HepG2 (cell line): ENCODE results near the gene RBP7. TPM values are rescaled to one million over a fixed set of nuclear protein-coding genes. Genes with fewer than 3 reads are reported as not detected.

Experiments
- ATAC-seq: fragments of 200-7000 bp; cut with Tn5 transposase; 3 replicates; pipeline ENCODE4 v1.9.1; 2020; ENCODE audit warnings: mild to moderate bottlenecking, moderate library complexity
- BruUV-seq: library from RNA; stranded (reverse); fragments of 400-500 nt; replicated peaks from 2 replicates; lab custom pipeline; 2021; lab: Mats Ljungman, UMichigan
- CTCF ChIA-PET: fragments of 300-600 bp; formaldehyde crosslinking; extraction: SDS; loops from one replicate; lab custom pipeline; 2021; ENCODE audit warnings: low total read pairs, inconsistent platforms, low intra/inter-chr PET ratio; lab: Yijun Ruan, JAX
- POLR2A ChIA-PET: fragments of 350-600 bp; sonication (Branson Sonifier 250); formaldehyde crosslinking; loops from one replicate; lab custom pipeline; 2020; ENCODE audit warnings: antibody characterized with exemption, inconsistent platforms; lab: Yijun Ruan, JAX
- DNase-seq: peaks from one replicate; pipeline ENCODE4 v3.0.0-alpha.2; 2015; ENCODE audit warnings: low spot score
- FAIRE-seq: peaks from 3 replicates; lab custom pipeline; 2011; peaks lifted over from hg19 to GRCh38; lab: Jason Lieb, UNC
- H2AFZ ChIP-seq: one replicate; pipeline ENCODE4 v1.6.1; 2011; ENCODE audit warnings: low read length, inconsistent platforms
- H3K27ac ChIP-seq: fragments of 300-600 bp; 3 replicates; pipeline ENCODE4 v1.8.0; 2011; ENCODE audit warnings: mixed run types, mild to moderate bottlenecking, mixed read lengths, low read length, inconsistent platforms; ENCODE audit not compliant: insufficient read depth; ENCODE audit errors: extremely low read length
- H3K27me3 ChIP-seq, 2 experiments: fragments of 200-600 bp in 1 of 2; 2 replicates in 1 of 2; 3 replicates in 1 of 2; pipeline versions ENCODE4 v1.6.0 to v1.8.0; 2011; ENCODE audit warnings: low read length in 2 of 2, mild to moderate bottlenecking in 2 of 2, moderate library complexity in 2 of 2, inconsistent platforms in 1 of 2; ENCODE audit not compliant: insufficient read depth in 2 of 2, control insufficient read depth in 1 of 2
- H3K36me3 ChIP-seq, 2 experiments: fragments of 200-600 bp in 1 of 2; replicated peaks in 1 of 2; 2 replicates in 1 of 2; 3 replicates in 1 of 2; pipeline versions ENCODE4 v1.5.1 to v1.8.0; 2011; ENCODE audit warnings: low read length in 2 of 2, inconsistent platforms in 1 of 2; ENCODE audit not compliant: insufficient read depth in 2 of 2, control insufficient read depth in 1 of 2
- H3K4me1 ChIP-seq: 2 replicates; pipeline ENCODE4 v1.5.1; 2012; ENCODE audit warnings: low read length, inconsistent platforms; ENCODE audit not compliant: insufficient read depth
- H3K4me2 ChIP-seq: 2 replicates; pipeline ENCODE4 v1.6.0; 2011; ENCODE audit warnings: low read depth, low read length, inconsistent platforms
- H3K4me3 ChIP-seq, 3 experiments: fragments of 200-600 bp in 1 of 3; sonication (generic), shearing (Covaris generic) in 1 of 3; replicated peaks in 1 of 3; 2 replicates each; pipeline ENCODE4 v1.5.1; 2011 to 2016; ENCODE audit warnings: low read length in 3 of 3, inconsistent platforms in 2 of 3, low read depth in 2 of 3, mild to moderate bottlenecking in 2 of 3, control low read depth in 1 of 3, mixed read lengths in 1 of 3; ENCODE audit not compliant: insufficient read depth in 1 of 3
- H3K79me2 ChIP-seq: one replicate; pipeline ENCODE4 v1.6.1; 2011; ENCODE audit warnings: low read length, inconsistent platforms; ENCODE audit not compliant: insufficient read depth
- H3K9ac ChIP-seq: 2 replicates; pipeline ENCODE4 v1.6.0; 2011; ENCODE audit warnings: mild to moderate bottlenecking, low read depth, low read length, inconsistent platforms; ENCODE audit not compliant: insufficient read depth
- H3K9me3 ChIP-seq: 2 replicates; pipeline ENCODE4 v1.5.1; 2012; ENCODE audit warnings: mild to moderate bottlenecking, low read length
- H4K20me1 ChIP-seq: 2 replicates; pipeline ENCODE4 v1.6.0; 2011; ENCODE audit warnings: inconsistent platforms, mild to moderate bottlenecking, low read length, moderate library complexity; ENCODE audit not compliant: insufficient read depth
- ARID4A ChIP-seq: sonication (generic); formaldehyde crosslinking; IDR thresholded peaks from 2 replicates; pipeline ENCODE4 v1.5.0; 2020; ENCODE audit warnings: mild to moderate bottlenecking, missing genetic modification reagents, borderline replicate concordance
- IKZF4 ChIP-seq: sonication (generic); formaldehyde crosslinking; IDR thresholded peaks from 2 replicates; pipeline ENCODE4 v1.5.1; 2020; ENCODE audit warnings: borderline replicate concordance, mild to moderate bottlenecking, low read depth, missing genetic modification reagents; ENCODE audit errors: not compliant biosample characterization
- LRRFIP1 ChIP-seq: sonication (generic); formaldehyde crosslinking; conservative IDR thresholded peaks from 2 replicates; pipeline ENCODE4 v1.4.0; 2020; ENCODE audit warnings: missing genetic modification reagents
- POGZ ChIP-seq: sonication (generic); formaldehyde crosslinking; IDR thresholded peaks from 2 replicates; pipeline ENCODE4 v1.4.0; 2020; ENCODE audit warnings: mild to moderate bottlenecking, missing genetic modification reagents
- SP140L ChIP-seq: sonication (generic); formaldehyde crosslinking; IDR thresholded peaks from 2 replicates; pipeline ENCODE4 v1.4.0; 2020; ENCODE audit warnings: missing genetic modification reagents, borderline replicate concordance
- ZFP1 ChIP-seq: IDR thresholded peaks from 2 replicates; pipeline ENCODE4 v1.6.1; 2016
- ZMYM3 ChIP-seq: sonication (generic); formaldehyde crosslinking; IDR thresholded peaks from 2 replicates; pipeline ENCODE4 v1.5.1; 2020; ENCODE audit warnings: mild to moderate bottlenecking, missing genetic modification reagents
- ZNF136 ChIP-seq: sonication (generic); formaldehyde crosslinking; IDR thresholded peaks from 2 replicates; pipeline ENCODE4 v1.8.1; 2022; ENCODE audit warnings: low read depth, mild to moderate bottlenecking, moderate library complexity, missing genetic modification reagents
- ZNF333 ChIP-seq: sonication (generic); formaldehyde crosslinking; IDR thresholded peaks from 2 replicates; pipeline ENCODE4 v1.4.0; 2020; ENCODE audit warnings: mild to moderate bottlenecking, missing genetic modification reagents, borderline replicate concordance
- ZSCAN21 ChIP-seq: sonication (generic); formaldehyde crosslinking; IDR thresholded peaks from 2 replicates; pipeline ENCODE4 v1.8.0; 2022; ENCODE audit warnings: mild to moderate bottlenecking, missing genetic modification reagents, moderate library complexity, borderline replicate concordance
- WGBS: methylation state at CpG from one replicate; pipeline ENCODE4 v1.1.6; 2017; ENCODE audit warnings: low lambda C conversion rate; 5-methylcytosine and 5-hydroxymethylcytosine counted together
- in situ Hi-C: cut with HindIII; loops from 2 replicates; pipeline ENCODE4 v1.10.0; 2017; ENCODE audit warnings: low pct_unique_long_range_greater_than_20kb; ENCODE audit not compliant: extremely low pct_ligation_motif_present
- intact Hi-C: fragments of 100-400 bp; cut with micrococcal nuclease; formaldehyde crosslinking; loops from one replicate; pipeline ENCODE4 v1.10.0; 2022; ENCODE audit not compliant: unreplicated experiment
- polyA plus RNA-seq, 8 experiments: library from polyadenylated mRNA; depleted of rRNA in 3 of 8; stranded (reverse) in 7 of 8; unstranded in 1 of 8; fragments of >200 nt; fragmentation: Illumina TruSeq in 4 of 8; extraction: Trizol in 4 of 8; gene quantifications; 2 replicates each; pipeline versions ENCODE4 v1.2.1 to v1.2.3, GENCODE V29; 2011 to 2016; ENCODE audit warnings: low read depth in 4 of 8, missing spikeins in 1 of 8, mixed read lengths in 1 of 8; ENCODE audit not compliant: insufficient read depth in 1 of 8
- total RNA-seq, 5 experiments: library from RNA; depleted of rRNA; stranded (reverse); fragments of >200 nt; fragmentation: Illumina TruSeq; extraction: Trizol; gene quantifications; 2 replicates each; pipeline ENCODE4 v1.2.3, GENCODE V29; 2016; ENCODE audit warnings: low read depth in 1 of 5

Gene RBP7
- total and polyA plus RNA-seq, 2 of the 13 experiments (the other 11 are each of a cell fraction or from before 2014, with no cell fraction given) = 1.6 to 2.0 TPM

GRCh38 chr1:10042746-10043145, 45.7 kb downstream of the RBP7 start:
- Histone ChIP-seq H3K4me3 (no peak overlapping the region), H3K4me1 (peaks cover 24% of the 10 kb centered on the region), H3K36me3 (peaks cover 6 to 29% of the 10 kb centered on the region in 2 experiments; a peak in 3 of 5 replicates), H3K79me2 (peaks cover 57% of the 10 kb centered on the region), H3K4me2 (no peak overlapping the region), H3K9me3 (no peaks in the 10 kb centered on the region), H4K20me1 (no peaks in the 10 kb centered on the region), H3K27ac (no peak overlapping the region), H3K9ac (no peak overlapping the region), H3K27me3 (no peaks in the 10 kb centered on the region), H2AFZ (no peak overlapping the region)
- intact Hi-C loops (no loop called here), in situ Hi-C loops (no loop called here)
- FAIRE-seq = no peak
- ATAC-seq = no peak
- CTCF ChIA-PET = no interaction called here
- no peak for DNase-seq
- BruUV-seq = no TSS peak
- POLR2A ChIA-PET = no interaction called here
- WGBS = 96% methylated on average over 4 of the region's 4 CpGs
- TF ChIP-seq ZFP1 (CRISPR knock-in tag) = no peak
- TF ChIP-seq POGZ (CRISPR knock-in tag) = no peak
- TF ChIP-seq IKZF4 (CRISPR knock-in tag) = no peak
- no peak for TF ChIP-seq ZSCAN21 (CRISPR knock-in tag)
- no peak for TF ChIP-seq ZNF333
- TF ChIP-seq ZNF136 (CRISPR knock-in tag) = no peak

GRCh38 chr1:10045480-10046355, 48.7 kb downstream of the RBP7 start:
- Histone ChIP-seq H2AFZ (no peak overlapping the region), H3K4me3 (no peak overlapping the region), H3K9me3 (no peaks in the 10 kb centered on the region), H3K36me3 (peaks cover 7 to 27% of the 10 kb centered on the region in 2 experiments; a peak in 3 of 5 replicates), H3K27ac (no peak overlapping the region), H3K79me2 (peaks cover 69% of the 10 kb centered on the region), H3K27me3 (no peaks in the 10 kb centered on the region), H4K20me1 (no peaks in the 10 kb centered on the region; the same call in 1 of the 2 replicates), H3K4me1 (peaks cover 24% of the 10 kb centered on the region), H3K9ac (no peak overlapping the region), H3K4me2 (no peak overlapping the region)
- intact Hi-C loops (no loop called here), in situ Hi-C loops (no loop called here)
- POLR2A ChIA-PET = interaction anchor here (1.0 kb wide), 1 partner anchor 12 kb away, joined by 4 read pairs; no protein-coding TSS in a partner anchor
- DNase-seq (no peak), FAIRE-seq (no peak), ATAC-seq (no peak; the same call in 2 of the 3 replicates)
- 84% methylated on average over 8 of the region's 8 CpGs for WGBS
- no TSS peak for BruUV-seq
- CTCF ChIA-PET = no interaction called here
- no peak for TF ChIP-seq SP140L (CRISPR knock-in tag)
- TF ChIP-seq ZMYM3 (CRISPR knock-in tag) = no peak
- TF ChIP-seq ARID4A = peak; percentile 13; the same call in 1 of the 2 replicates
- TF ChIP-seq LRRFIP1 (CRISPR knock-in tag) = no peak
